GM18519 (cell line): ENCODE results near the gene FAM83G.
"Not testable (repeated sequence)": the region's sequence is repeated elsewhere in the genome, so short reads cannot be mapped to it uniquely, and the experiment has no call there.

Source experiments
- ATAC-seq: cut with Tn5 transposase; IDR thresholded peaks from one replicate; pipeline ENCODE4 v1.9.1; 2021; ENCODE audit warnings: mild to moderate bottlenecking, moderate library complexity; ENCODE audit not compliant: unreplicated experiment, low FRiP score

The FAM83G gene

DNA sequence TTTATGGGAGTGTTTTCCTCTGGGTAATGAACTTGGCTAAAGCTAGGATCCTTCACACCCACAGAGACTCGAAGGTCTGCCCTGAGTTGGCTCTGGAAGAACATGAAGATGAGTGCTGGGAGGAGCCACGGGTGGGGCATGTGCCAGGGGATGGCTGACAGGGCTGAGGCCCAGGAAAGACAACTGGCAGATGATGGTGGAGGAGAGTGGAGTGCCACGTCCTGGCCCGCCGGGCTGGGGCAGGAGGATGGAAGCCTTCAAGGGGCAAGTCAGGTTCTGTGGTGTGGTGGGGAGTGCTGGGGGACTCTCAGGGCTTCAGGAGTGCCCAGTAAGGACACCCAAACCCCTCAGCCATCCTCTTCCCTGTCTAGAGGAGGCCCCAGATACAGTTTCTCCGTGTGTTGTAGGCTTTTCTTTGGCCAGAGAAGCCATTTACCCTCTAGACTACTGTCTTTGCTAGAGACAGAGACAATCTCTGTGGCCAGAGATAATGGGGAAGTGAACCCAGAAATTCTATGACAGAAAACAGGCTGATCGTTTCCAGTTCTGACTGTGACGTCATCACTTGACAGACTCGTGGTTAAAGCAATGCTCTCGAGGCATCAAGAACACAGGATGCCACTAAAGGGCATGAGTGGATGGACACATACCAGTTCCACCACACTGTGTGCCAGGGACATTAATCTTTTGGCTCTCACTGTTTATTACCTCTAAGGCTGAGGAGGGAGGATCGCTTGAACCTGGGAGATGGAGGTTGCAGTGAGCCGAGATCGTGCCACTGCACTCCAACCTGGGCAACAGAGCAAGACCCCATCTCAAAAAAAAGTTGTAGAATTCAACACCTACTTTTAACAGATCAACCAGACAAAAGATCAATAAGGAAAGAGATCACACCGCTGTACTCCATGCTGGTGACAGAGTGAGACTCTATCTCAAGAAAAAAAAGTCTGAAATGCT is 71.2 kb downstream of the FAM83G start:
- ATAC-seq: no peak

DNA sequence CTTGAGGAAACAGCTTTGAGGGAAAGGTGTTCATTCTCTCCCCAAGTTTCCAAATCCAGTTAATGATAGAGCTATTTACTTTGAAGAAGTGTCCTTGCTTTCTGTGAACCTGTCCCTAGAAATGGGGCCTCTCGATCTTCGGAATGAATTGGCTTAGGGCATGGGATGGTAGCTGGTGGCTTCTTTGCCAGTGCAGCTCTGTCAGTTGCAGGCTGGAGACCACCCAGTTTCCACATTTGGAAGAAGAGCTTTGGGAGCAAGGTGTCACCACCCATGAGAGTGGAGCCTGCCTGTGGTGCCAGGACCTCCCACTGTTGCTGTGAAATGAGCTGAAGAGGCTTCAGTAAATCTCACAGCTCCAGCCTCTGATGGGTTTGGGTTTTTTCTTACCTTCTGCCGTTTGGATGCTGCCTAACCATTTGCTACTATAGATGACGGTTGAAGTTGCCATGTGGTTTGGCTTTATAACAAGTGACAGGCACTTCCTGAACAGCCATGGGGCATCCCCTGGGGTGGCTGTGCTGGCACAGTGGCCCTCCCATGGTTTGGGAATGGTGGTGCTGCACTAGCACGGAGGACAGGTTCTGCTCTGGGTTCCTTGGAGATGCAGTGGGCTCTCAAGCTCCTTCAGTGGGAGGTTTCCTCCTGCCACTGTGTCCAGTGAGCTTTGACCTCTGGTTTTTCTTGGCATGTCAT is 72.1 kb downstream of the FAM83G start:
- ATAC-seq: no peak

DNA sequence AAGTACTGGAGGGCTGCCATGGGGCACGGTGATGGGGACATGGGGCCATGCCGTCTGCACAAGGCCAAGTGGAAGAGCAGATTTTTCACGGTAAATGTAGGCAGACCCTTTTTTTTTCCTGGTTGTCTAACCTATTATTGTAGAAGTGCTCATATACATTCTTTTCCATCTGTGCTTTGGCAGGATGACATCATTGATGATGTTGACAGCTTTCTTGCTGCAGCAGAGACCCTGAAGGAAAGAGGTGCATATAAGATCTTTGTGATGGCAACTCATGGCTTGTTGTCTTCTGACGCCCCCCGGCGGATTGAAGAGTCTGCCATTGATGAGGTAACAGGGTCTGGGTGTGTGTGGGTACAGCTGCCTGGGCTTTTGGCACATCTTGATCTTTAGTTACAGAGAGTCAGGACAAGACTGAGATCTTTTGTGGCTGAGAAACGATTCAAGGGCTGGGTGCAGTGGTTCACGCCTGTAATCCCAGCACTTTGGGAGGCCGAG is 75.9 kb downstream of the FAM83G start:
- no peak for ATAC-seq

DNA sequence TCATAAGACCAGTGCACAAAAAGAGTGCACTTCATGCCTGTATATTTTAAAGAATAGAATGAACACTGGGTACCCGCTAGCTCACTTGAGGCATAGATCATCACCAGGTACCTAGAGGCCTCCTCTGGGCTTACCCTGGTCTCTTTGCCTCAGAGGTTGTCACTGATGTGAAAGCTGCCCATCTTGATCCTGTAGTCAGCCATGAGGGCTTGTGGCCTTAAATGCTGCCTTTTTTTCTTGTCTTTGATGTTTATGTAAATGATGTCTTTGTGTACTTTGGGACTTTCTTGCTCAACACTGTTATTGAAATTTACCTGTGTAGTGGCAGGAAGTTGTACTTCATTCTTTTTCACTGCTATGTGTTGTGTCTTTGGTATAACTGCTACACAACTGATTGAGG is 79.4 kb downstream of the FAM83G start:
- no peak for ATAC-seq

DNA sequence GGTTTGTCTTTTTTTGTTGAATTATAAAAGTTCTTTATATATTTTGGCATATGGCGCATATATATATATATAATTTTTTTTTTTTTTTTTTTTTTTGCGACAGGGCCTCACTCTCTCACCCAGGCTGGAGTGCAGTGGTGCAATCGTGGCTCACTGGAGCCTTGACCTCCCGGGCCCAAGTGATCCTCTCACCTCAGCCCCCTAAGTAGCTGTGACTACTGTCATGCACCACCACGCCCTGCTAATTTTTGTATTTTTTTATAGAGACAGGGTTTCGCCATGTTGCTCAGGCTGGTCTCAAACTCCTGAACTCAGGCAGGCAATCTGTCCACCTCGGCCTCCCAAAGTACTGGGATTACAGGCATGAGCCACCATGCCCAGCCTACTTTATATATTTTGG is 82.0 kb downstream of the FAM83G start:
- not testable (repeated sequence) for ATAC-seq

DNA sequence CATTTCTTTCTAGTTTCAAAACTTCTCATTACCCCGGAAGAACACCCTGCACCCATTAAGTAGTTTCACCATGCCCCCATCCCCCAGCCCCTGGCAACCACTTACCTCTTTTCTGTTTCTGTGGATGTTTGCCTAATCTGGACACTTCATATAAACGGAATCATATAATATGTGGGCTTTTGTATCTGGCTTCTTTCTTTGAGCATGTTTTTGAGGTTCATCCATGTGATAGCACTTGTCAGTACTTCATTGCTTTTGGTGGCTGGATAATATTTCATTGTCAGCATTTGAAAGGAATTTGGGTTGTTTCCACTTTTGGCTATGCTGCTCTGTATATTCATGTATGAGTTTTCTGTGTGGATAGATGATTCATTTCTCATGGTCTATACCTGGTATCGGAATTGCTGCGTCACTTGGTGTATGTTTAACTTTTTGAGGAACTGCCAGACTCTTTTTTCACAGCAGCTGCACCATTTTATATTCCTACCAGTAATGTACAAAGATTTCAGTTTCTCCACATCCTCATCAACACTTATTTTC is 82.6 kb downstream of the FAM83G start:
- peak; percentile 36 for ATAC-seq

DNA sequence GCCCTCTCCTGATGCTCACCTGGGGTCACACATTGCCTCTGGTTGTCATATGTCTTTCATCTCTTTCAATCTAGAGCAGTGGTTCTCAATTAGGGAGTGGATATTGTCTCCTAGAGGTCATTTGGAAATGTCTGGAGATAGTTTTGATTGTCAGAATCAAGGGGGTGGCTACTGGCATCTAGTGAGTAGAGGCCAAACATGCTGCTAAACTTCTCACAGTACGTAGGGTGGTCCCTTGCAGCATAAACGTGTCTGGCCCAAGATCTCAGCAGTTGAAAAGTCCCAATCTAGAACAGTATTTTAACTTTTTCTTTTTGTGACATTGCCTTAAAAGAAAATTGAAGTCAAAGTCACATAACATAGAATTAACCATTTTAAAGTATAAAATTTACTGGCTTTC is 83.1 kb downstream of the FAM83G start:
- no peak for ATAC-seq

DNA sequence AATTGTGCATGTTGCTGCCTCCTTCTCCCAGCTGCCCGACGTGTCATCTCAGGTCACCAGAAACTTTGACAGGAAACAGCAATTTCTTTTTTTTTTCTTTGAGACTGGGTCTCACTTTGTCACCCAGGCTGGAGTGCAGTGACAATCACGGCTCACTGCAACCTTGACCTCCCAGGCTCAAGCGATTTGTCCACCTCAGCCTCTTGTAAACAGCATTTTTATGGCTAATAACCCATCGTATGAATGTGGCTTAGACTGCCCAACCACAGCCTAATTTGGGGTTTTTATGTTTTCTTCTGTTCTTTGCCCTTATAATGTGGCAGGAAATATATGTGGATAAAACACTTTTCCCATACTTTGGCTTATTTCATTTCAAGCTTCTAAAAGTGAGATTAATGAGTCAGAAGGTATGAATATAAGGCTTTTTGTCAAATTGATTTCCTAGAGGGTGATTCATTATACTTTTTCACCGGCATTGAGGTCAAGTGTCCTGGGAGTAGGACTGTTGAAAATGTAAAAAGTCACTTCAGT is 83.6 kb downstream of the FAM83G start:
- ATAC-seq: no peak

DNA sequence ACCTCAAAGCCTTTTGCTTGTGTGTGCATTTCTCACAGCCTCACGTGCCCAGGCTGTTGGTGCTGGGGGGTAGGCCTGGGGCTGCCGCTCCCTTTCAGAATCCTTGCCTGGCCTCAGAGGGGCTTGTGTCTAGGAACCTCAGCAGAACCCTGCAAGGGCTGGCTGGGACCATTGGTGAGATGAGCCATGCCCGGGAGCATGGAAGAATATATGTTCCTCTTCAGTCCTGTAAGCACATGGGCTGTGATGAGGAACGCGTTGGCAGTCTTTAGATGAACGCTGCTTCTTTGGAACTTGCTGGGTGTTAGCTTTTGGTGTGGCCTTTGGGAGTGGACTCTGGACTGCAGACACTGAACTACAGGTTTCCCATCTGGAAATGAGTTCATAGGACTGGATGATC is 84.6 kb downstream of the FAM83G start:
- ATAC-seq: no peak
